ENCODE results near the gene ATP8B1.

Gene ATP8B1

GRCh38 chr18:57811477-57812125 lies 8.5 kb upstream of the ATP8B1 start:
- peaks cover 7% of the 10 kb centered on the region for H3K27me3 ChIP-seq (ENCODE audit: insufficient read depth, low read length)
- no peak overlapping the region for H3K4me3 ChIP-seq (ENCODE audit: low read length)
- H2AFZ ChIP-seq (ENCODE audit: low read depth, low read length): no peak overlapping the region
- H3K9me3 ChIP-seq (ENCODE audit: low read length): no peaks in the 10 kb centered on the region
- H3K4me1 ChIP-seq (ENCODE audit: insufficient read depth, low read length): no peaks in the 10 kb centered on the region
- H3K36me3 ChIP-seq (ENCODE audit: insufficient read depth, low read length): no peaks in the 10 kb centered on the region

GRCh38 chr18:57809190-57809589 lies 6.1 kb upstream of the ATP8B1 start:
- no peak overlapping the region for H2AFZ ChIP-seq (ENCODE audit: low read depth, low read length)
- H3K4me3 ChIP-seq (ENCODE audit: low read length): no peak overlapping the region
- H3K9me3 ChIP-seq (ENCODE audit: low read length): peaks cover 4% of the 10 kb centered on the region
- no peaks in the 10 kb centered on the region for H3K4me1 ChIP-seq (ENCODE audit: insufficient read depth, low read length)
- H3K27me3 ChIP-seq (ENCODE audit: insufficient read depth, low read length): peaks cover 18% of the 10 kb centered on the region
- H3K36me3 ChIP-seq (ENCODE audit: insufficient read depth, low read length): no peaks in the 10 kb centered on the region

- H3K4me1 ChIP-seq (ENCODE audit: insufficient read depth, low read length): peaks cover 4% of the 10 kb centered on the region
- no peak overlapping the region for H3K4me3 ChIP-seq (ENCODE audit: low read length)
- H3K9me3 ChIP-seq (ENCODE audit: low read length): peaks cover 7% of the 10 kb centered on the region
- H3K36me3 ChIP-seq (ENCODE audit: insufficient read depth, low read length): no peaks in the 10 kb centered on the region
- H3K27me3 ChIP-seq (ENCODE audit: insufficient read depth, low read length): peaks cover 34% of the 10 kb centered on the region
- H2AFZ ChIP-seq (ENCODE audit: low read depth, low read length): no peak overlapping the region
Measured at GRCh38 chr18:57807336-57808117, 4.4 kb upstream of the ATP8B1 start.

- H3K27me3 ChIP-seq (ENCODE audit: insufficient read depth, low read length): peaks cover 40% of the 10 kb centered on the region
- no peak overlapping the region for H2AFZ ChIP-seq (ENCODE audit: low read depth, low read length)
- H3K4me3 ChIP-seq (ENCODE audit: low read length): no peak overlapping the region
- peaks cover 9% of the 10 kb centered on the region for H3K4me1 ChIP-seq (ENCODE audit: insufficient read depth, low read length)
- peaks cover 7% of the 10 kb centered on the region for H3K9me3 ChIP-seq (ENCODE audit: low read length)
- H3K36me3 ChIP-seq (ENCODE audit: insufficient read depth, low read length): no peaks in the 10 kb centered on the region
Measured at GRCh38 chr18:57806978-57807285, 3.8 kb upstream of the ATP8B1 start.

GRCh38 chr18:57806201-57806977 lies 3.3 kb upstream of the ATP8B1 start:
- no peak overlapping the region for H3K4me3 ChIP-seq (ENCODE audit: low read length)
- no peaks in the 10 kb centered on the region for H3K36me3 ChIP-seq (ENCODE audit: insufficient read depth, low read length)
- peaks cover 45% of the 10 kb centered on the region for H3K27me3 ChIP-seq (ENCODE audit: insufficient read depth, low read length)
- H2AFZ ChIP-seq (ENCODE audit: low read depth, low read length): no peak overlapping the region
- peaks cover 7% of the 10 kb centered on the region for H3K9me3 ChIP-seq (ENCODE audit: low read length)
- peaks cover 13% of the 10 kb centered on the region for H3K4me1 ChIP-seq (ENCODE audit: insufficient read depth, low read length)

- Histone ChIP-seq H3K4me1 (ENCODE audit: insufficient read depth, low read length) (peaks cover 13% of the 10 kb centered on the region), H3K36me3 (ENCODE audit: insufficient read depth, low read length) (no peaks in the 10 kb centered on the region), H3K9me3 (ENCODE audit: low read length) (peaks cover 7% of the 10 kb centered on the region), H3K27me3 (ENCODE audit: insufficient read depth, low read length) (peaks cover 54% of the 10 kb centered on the region), H2AFZ (ENCODE audit: low read depth, low read length) (no peak overlapping the region), H3K4me3 (ENCODE audit: low read length) (no peak overlapping the region)
Measured at GRCh38 chr18:57805117-57805516, 2.0 kb upstream of the ATP8B1 start.

- H3K36me3 ChIP-seq (ENCODE audit: insufficient read depth, low read length): no peaks in the 10 kb centered on the region
- peaks cover 7% of the 10 kb centered on the region for H3K9me3 ChIP-seq (ENCODE audit: low read length)
- H2AFZ ChIP-seq (ENCODE audit: low read depth, low read length): no peak overlapping the region
- H3K27me3 ChIP-seq (ENCODE audit: insufficient read depth, low read length): peaks cover 54% of the 10 kb centered on the region
- peaks cover 13% of the 10 kb centered on the region for H3K4me1 ChIP-seq (ENCODE audit: insufficient read depth, low read length)
- no peak overlapping the region for H3K4me3 ChIP-seq (ENCODE audit: low read length)
Measured at GRCh38 chr18:57804557-57804956, 1.4 kb upstream of the ATP8B1 start.

GRCh38 chr18:57802213-57803102 lies 657 bp downstream of the ATP8B1 start:
- H3K4me3 ChIP-seq (ENCODE audit: low read length): peak overlapping the region; percentile 39
- peak overlapping the region; percentile 92 for H2AFZ ChIP-seq (ENCODE audit: low read depth, low read length)
- peaks cover 7% of the 10 kb centered on the region for H3K9me3 ChIP-seq (ENCODE audit: low read length)
- H3K36me3 ChIP-seq (ENCODE audit: insufficient read depth, low read length): no peaks in the 10 kb centered on the region
- H3K27me3 ChIP-seq (ENCODE audit: insufficient read depth, low read length): peaks cover 51% of the 10 kb centered on the region
- H3K4me1 ChIP-seq (ENCODE audit: insufficient read depth, low read length): peaks cover 15% of the 10 kb centered on the region

GRCh38 chr18:57801761-57802212 lies 1.3 kb downstream of the ATP8B1 start:
- Histone ChIP-seq H3K36me3 (ENCODE audit: insufficient read depth, low read length) (no peaks in the 10 kb centered on the region), H3K27me3 (ENCODE audit: insufficient read depth, low read length) (peaks cover 48% of the 10 kb centered on the region), H3K9me3 (ENCODE audit: low read length) (peaks cover 7% of the 10 kb centered on the region), H2AFZ (ENCODE audit: low read depth, low read length) (peak overlapping the region; percentile 92), H3K4me3 (ENCODE audit: low read length) (no peak overlapping the region), H3K4me1 (ENCODE audit: insufficient read depth, low read length) (peaks cover 22% of the 10 kb centered on the region)

GRCh38 chr18:57801325-57801724 lies 1.8 kb downstream of the ATP8B1 start:
- Histone ChIP-seq H3K27me3 (ENCODE audit: insufficient read depth, low read length) (peaks cover 46% of the 10 kb centered on the region), H2AFZ (ENCODE audit: low read depth, low read length) (no peak overlapping the region), H3K4me1 (ENCODE audit: insufficient read depth, low read length) (peaks cover 24% of the 10 kb centered on the region), H3K36me3 (ENCODE audit: insufficient read depth, low read length) (no peaks in the 10 kb centered on the region), H3K9me3 (ENCODE audit: low read length) (peaks cover 7% of the 10 kb centered on the region), H3K4me3 (ENCODE audit: low read length) (no peak overlapping the region)

- H2AFZ ChIP-seq (ENCODE audit: low read depth, low read length): no peak overlapping the region
- no peaks in the 10 kb centered on the region for H3K36me3 ChIP-seq (ENCODE audit: insufficient read depth, low read length)
- peaks cover 2% of the 10 kb centered on the region for H3K9me3 ChIP-seq (ENCODE audit: low read length)
- H3K27me3 ChIP-seq (ENCODE audit: insufficient read depth, low read length): peaks cover 33% of the 10 kb centered on the region
- peaks cover 24% of the 10 kb centered on the region for H3K4me1 ChIP-seq (ENCODE audit: insufficient read depth, low read length)
- no peak overlapping the region for H3K4me3 ChIP-seq (ENCODE audit: low read length)
Measured at GRCh38 chr18:57798713-57799373, 4.3 kb downstream of the ATP8B1 start.

- Histone ChIP-seq H3K27me3 (ENCODE audit: insufficient read depth, low read length) (peaks cover 17% of the 10 kb centered on the region), H2AFZ (ENCODE audit: low read depth, low read length) (no peak overlapping the region)
Measured at GRCh38 chr18:57797209-57797651, 5.9 kb downstream of the ATP8B1 start.

More at GRCh38 chr18:57797209-57797651, 5.9 kb downstream of the ATP8B1 start:
- Histone ChIP-seq H3K36me3 (ENCODE audit: insufficient read depth, low read length) (no peaks in the 10 kb centered on the region), H3K4me3 (ENCODE audit: low read length) (no peak overlapping the region), H3K4me1 (ENCODE audit: insufficient read depth, low read length) (peaks cover 20% of the 10 kb centered on the region), H3K9me3 (ENCODE audit: low read length) (peaks cover 1% of the 10 kb centered on the region)
